OCI-LY3 (cell line): ENCODE data around the gene MAP1B.

Experiments
- H2AFZ ChIP-seq: fragments of 200-600, 300-600 bp; shearing (Covaris generic); 2 replicates; pipeline ENCODE4 v1.6.0; 2014; ENCODE audit warnings: antibody characterized with exemption, low read depth, low read length
- H3K27ac ChIP-seq: fragments of 200-600, 300-600 bp; sonication (generic); 2 replicates; pipeline ENCODE4 v1.5.1; 2014; ENCODE audit warnings: mild to moderate bottlenecking, low read length, moderate library complexity, mixed read lengths
- H3K27me3 ChIP-seq: fragments of 200-600, 300-600 bp; sonication (generic); 2 replicates; pipeline ENCODE4 v1.6.1; 2014; ENCODE audit warnings: low read depth, low read length, mixed read lengths
- H3K36me3 ChIP-seq: fragments of 200-600, 300-600 bp; sonication (generic); replicated peaks from 2 replicates; pipeline ENCODE3; 2014; ENCODE audit warnings: low read depth, low read length, mixed read lengths
- H3K4me1 ChIP-seq: fragments of 300-600, 200-600 bp; sonication (generic); 2 replicates; pipeline ENCODE4 v1.6.1; 2014; ENCODE audit warnings: low read length, mixed read lengths
- H3K4me2 ChIP-seq: fragments of 200-600, 300-600 bp; sonication (generic); 2 replicates; pipeline ENCODE4 v1.6.1; 2014; ENCODE audit warnings: low read length, mixed read lengths
- H3K4me3 ChIP-seq: fragments of 300-600, 200-600 bp; sonication (generic); 2 replicates; pipeline ENCODE4 v1.5.1; 2014; ENCODE audit warnings: antibody characterized with exemption, mild to moderate bottlenecking, low read length, moderate library complexity
- H3K79me2 ChIP-seq: fragments of 300-600, 200-600 bp; shearing (Covaris generic); 2 replicates; pipeline ENCODE4 v1.6.1; 2014; ENCODE audit warnings: mild to moderate bottlenecking, low read length, mixed read lengths
- H3K9ac ChIP-seq: fragments of 300-600, 200-600 bp; shearing (Covaris generic); 2 replicates; pipeline ENCODE4 v1.6.0; 2014; ENCODE audit warnings: mild to moderate bottlenecking, low read length, moderate library complexity
- H3K9me3 ChIP-seq: fragments of 200-600, 300-600 bp; shearing (Covaris generic); 2 replicates; pipeline ENCODE4 v1.6.1; 2014; ENCODE audit warnings: low read length, mixed read lengths; ENCODE audit not compliant: insufficient read depth
- H4K20me1 ChIP-seq: fragments of 200-600, 300-600 bp; sonication (generic); 2 replicates; pipeline ENCODE4 v1.6.1; 2016; ENCODE audit warnings: low read length, mixed read lengths; ENCODE audit not compliant: insufficient read depth
- EZH2phosphoT487 ChIP-seq: fragments of 200-600 bp; shearing (Covaris generic); IDR thresholded peaks from 2 replicates; pipeline ENCODE4 v1.6.1; 2018; ENCODE audit warnings: antibody characterized with exemption, mixed run types, low read depth
- TF ChIP-seq, protein P1 (sequence below): fragments of 200-600, 300-600 bp; sonication (generic); IDR thresholded peaks from 2 replicates; pipeline ENCODE4 v1.5.1; 2014; ENCODE audit warnings: antibody characterized with exemption, low read length, low read depth

The MAP1B gene

DNA sequence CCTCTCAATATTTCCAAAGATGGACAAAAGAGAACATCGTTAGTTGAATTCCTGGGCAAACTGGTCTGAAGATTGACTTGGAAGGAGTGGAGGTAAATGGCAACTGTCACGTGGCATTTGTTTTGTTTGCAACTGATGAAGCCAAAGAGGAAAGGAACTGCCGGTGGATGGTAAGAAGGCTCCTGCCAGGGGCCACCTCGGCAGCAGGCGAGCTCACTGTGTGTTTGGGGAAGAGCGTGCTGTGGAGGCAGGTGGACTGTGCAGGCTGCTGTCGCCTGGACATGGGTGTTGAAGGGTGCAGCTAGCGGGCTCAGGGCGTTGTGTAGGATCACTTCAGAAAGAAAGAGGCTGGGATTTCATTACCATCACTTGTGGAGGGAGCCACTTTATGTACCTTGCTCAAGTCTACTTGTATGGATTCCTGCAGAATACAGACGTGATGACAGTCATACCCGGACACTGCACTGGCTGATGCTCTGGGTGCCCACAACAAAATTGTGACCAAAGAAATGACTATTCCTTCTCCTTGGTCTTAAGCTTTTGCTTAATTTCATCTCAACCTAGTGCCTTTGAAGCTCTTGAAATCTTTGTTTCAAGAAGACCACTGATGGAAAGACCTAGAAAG, 72.7 kb downstream of the MAP1B start:
- Histone ChIP-seq H4K20me1 (no peaks in the 10 kb centered on the region), H3K9ac (no peak overlapping the region), H3K27ac (no peak overlapping the region), H3K4me2 (no peak overlapping the region), H3K27me3 (peaks cover 23% of the 10 kb centered on the region), H3K79me2 (no peaks in the 10 kb centered on the region), H3K4me3 (no peak overlapping the region), H2AFZ (no peak overlapping the region), H3K9me3 (no peaks in the 10 kb centered on the region), H3K4me1 (peaks cover 17% of the 10 kb centered on the region), H3K36me3 (no peaks in the 10 kb centered on the region)
- TF ChIP-seq EZH2phosphoT487: no peak
- TF ChIP-seq, protein P1, sequence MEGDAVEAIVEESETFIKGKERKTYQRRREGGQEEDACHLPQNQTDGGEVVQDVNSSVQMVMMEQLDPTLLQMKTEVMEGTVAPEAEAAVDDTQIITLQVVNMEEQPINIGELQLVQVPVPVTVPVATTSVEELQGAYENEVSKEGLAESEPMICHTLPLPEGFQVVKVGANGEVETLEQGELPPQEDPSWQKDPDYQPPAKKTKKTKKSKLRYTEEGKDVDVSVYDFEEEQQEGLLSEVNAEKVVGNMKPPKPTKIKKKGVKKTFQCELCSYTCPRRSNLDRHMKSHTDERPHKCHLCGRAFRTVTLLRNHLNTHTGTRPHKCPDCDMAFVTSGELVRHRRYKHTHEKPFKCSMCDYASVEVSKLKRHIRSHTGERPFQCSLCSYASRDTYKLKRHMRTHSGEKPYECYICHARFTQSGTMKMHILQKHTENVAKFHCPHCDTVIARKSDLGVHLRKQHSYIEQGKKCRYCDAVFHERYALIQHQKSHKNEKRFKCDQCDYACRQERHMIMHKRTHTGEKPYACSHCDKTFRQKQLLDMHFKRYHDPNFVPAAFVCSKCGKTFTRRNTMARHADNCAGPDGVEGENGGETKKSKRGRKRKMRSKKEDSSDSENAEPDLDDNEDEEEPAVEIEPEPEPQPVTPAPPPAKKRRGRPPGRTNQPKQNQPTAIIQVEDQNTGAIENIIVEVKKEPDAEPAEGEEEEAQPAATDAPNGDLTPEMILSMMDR: no peak

DNA sequence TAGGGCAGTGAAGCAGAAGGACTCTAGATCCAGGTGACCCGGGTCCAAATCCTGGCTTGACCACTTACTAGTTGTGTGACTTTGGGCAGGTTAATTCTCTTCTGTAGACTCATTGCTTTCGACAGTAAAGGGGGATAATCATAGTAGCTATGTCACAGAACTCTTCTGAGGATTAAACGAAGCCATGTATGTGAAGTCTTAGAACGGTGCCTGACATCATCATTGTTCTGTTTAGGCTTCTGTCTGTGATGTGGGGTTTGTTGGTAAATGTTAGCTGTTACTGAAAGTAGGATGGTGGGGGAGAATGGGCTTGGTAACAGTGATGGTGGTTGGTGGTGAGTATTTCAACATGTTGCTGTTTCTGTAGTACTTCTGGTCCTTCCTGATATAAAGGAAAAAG, 73.7 kb downstream of the MAP1B start:
- Histone ChIP-seq H3K4me2 (no peak overlapping the region), H4K20me1 (no peaks in the 10 kb centered on the region), H3K27me3 (peaks cover 21% of the 10 kb centered on the region), H3K4me1 (peaks cover 17% of the 10 kb centered on the region), H3K4me3 (no peak overlapping the region), H3K36me3 (no peaks in the 10 kb centered on the region), H3K9ac (no peak overlapping the region), H2AFZ (no peak overlapping the region), H3K79me2 (no peaks in the 10 kb centered on the region), H3K27ac (no peak overlapping the region), H3K9me3 (no peaks in the 10 kb centered on the region)
- TF ChIP-seq, protein P1: no peak
- no peak for TF ChIP-seq EZH2phosphoT487

DNA sequence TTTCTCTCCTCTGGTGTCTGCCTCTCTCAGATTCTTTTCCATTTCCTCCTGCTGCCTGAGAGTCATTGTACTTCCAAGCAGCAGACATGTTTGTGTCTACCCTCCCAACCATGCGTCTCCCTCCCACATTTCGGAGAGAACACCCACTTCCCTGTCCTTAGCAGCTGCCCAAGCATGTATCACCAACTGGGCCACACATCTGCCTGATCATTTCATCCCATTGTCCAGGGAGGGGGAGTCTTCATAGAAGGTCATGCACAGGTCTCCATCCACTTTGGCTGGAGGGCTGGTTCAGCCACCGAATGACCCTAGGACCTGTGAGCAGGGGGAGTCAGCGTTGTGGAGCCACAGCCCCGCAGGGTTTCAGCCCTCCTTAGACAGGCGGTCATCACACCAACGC, 75.4 kb downstream of the MAP1B start:
- no peak for TF ChIP-seq EZH2phosphoT487
- TF ChIP-seq, protein P1: no peak
- H3K27ac ChIP-seq: no peak overlapping the region
- no peak overlapping the region for H3K4me2 ChIP-seq
- H3K4me3 ChIP-seq: no peak overlapping the region
- H3K79me2 ChIP-seq: no peaks in the 10 kb centered on the region
- H2AFZ ChIP-seq: no peak overlapping the region
- H3K4me1 ChIP-seq: peaks cover 7% of the 10 kb centered on the region
- H4K20me1 ChIP-seq: no peaks in the 10 kb centered on the region
- H3K27me3 ChIP-seq: peaks cover 21% of the 10 kb centered on the region
- H3K9me3 ChIP-seq: no peaks in the 10 kb centered on the region
- no peak overlapping the region for H3K9ac ChIP-seq
- H3K36me3 ChIP-seq: no peaks in the 10 kb centered on the region

DNA sequence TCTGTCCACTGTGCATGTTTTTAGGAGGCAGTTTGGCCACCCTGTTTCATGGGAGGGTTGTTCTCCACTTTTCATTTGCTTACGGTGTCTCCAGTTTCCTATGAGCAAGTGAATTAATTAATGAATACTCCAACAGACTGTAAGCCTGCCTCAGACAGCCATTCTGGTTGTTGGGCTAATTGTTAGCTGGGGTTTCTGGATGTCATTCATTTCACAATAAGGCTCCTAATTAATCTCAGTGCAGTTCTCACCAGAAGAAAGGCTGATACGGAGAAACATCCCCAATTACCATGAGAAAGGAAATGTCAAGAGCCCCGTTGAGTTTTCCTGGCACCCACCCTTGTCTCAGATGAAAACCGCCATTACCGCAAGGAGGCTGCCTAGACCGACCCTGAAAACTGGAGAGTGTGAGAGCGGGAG, 75.8 kb downstream of the MAP1B start:
- Histone ChIP-seq H3K79me2 (no peaks in the 10 kb centered on the region), H2AFZ (no peak overlapping the region), H3K36me3 (no peaks in the 10 kb centered on the region), H3K27ac (no peak overlapping the region), H3K9ac (no peak overlapping the region), H3K4me1 (peaks cover 3% of the 10 kb centered on the region), H3K27me3 (peaks cover 21% of the 10 kb centered on the region), H3K4me3 (no peak overlapping the region), H3K9me3 (no peaks in the 10 kb centered on the region), H3K4me2 (no peak overlapping the region), H4K20me1 (no peaks in the 10 kb centered on the region)
- TF ChIP-seq EZH2phosphoT487: no peak
- TF ChIP-seq, protein P1: no peak
